Stimulated activated CD8-positive, alpha-beta memory T cell treated with anti-CD3 and anti-CD28 coated beads, Interleukin-12 subunit alpha, Interleukin-12 subunit beta, amount 100 ng/mL, for 1 hour (primary cell): ENCODE measurements around the gene HSD17B2.
"Not testable (repeated sequence)": the region's sequence is repeated elsewhere in the genome, so short reads cannot be mapped to it uniquely, and the experiment has no call there.

Experiments
- DNase-seq: peaks from one replicate; pipeline ENCODE4 v3.0.0-alpha.2; 2020; ENCODE audit warnings: low read depth

HSD17B2 gene

DNA sequence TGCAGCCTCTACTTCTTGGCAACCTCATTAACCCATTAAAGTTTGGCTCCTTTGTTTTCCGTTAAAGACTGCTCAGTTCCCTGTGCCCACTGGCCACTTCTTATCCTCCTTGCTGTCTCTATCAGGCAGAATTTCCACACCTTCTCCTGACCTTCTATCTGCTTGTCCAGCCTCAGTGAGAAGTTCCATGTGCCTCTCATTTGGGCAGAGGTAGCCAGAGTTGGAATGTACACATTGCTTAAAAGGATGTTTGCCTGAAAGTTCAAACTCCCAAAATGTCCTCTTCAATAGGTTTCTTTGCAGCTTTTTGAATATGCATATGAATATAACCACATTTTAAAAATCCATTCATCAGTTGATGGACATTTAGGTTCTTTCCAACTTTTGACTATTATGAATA, 47.0 kb downstream of the HSD17B2 start:
- no peak for DNase-seq

DNA sequence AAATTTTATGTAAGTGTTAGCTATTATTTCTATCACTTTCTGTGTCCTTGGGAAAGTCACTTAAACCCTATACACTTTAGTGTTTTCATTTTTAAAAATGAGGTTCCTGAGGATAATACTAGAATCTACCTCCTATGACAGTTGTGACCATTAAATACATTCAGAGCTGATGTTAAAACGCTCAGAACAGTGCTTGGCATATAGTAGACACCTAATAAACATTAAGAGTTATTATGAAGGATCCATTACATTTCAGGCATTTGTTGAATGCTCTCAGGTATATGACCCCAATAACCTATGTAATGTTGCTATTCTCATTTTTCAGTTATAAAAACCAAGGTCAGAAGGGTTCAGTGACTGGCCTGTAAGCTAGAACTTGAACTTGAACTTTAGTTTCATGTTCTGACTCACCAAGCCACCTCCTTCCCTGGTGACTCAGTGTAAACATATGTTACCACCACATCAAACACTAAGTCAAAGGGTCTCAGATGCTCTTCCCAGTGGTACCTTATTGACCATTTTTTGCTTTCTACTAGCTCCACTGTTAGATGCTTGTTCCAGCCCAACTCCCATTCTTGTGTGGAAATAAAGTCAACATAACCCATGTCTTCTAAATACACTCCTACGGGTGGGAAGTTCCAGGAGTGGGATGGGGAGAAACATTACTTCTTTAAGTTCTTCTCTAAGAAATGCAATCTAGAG, 47.6 kb downstream of the HSD17B2 start:
- no peak for DNase-seq

DNA sequence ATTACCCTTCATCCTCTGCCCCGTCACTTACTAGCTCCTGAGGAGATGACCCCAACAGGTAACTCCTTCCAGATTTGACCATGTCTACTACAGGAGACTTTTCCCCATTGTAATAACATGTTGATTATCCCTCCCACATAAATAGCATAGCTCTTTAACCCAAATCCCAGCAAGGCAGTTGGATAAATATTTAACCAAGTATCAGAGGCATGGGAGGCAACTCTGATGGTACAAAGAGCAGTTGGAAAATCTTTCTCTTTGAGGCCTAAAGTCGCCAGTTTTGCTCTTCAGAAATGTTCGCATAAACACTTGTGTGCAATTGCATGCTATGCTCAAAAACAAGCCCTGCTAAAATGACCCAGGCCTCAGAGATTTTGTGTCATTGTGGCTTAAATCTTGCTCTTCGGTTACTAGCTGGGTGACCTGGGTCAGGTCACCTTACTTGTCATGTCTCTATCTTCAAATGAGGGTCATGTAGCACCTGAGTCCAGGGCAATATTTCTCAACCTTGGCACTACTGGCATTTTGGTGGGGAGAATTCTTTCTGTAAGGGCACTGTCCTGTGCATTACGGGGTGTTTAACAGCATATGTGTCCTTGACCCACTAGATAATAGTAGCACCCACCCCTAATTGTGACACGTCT, 48.8 kb downstream of the HSD17B2 start:
- DNase-seq: no peak

DNA sequence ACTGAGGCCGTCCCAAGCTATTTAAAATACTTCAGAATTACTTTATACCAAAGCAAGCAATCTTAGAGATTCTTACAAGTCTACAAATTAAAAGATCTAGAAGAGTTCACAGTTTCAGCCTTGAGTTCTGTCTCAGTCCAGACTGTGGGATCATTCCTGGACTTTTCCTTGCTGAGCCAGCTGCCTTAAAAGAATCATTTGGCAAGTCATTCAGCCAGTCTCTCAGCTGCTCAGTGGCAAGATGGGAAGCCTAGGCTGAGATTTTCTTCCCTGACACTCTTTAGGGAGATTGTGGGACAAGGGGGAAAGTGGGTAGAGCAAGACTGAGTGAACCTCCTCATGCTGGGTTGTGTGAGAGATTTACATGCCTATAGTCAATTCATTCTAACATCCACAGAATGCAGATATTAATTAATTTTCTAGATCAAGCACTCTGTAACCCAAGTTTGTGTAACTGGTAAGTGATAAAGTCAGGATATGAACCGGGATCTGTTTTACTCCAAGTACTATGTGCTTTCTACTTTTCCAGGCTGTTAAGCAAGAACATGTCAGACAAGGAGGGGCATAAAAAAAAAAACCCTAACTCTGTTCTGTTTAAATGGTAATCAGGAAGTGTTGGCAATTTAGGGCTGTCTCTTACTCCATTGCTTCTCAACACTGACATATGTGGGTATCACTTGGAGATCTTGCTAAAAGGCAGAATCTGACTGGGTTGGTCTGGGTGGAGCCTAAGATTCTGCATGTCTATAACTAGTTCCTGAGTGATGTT, 50.1 kb downstream of the HSD17B2 start:
- DNase-seq: no peak

DNA sequence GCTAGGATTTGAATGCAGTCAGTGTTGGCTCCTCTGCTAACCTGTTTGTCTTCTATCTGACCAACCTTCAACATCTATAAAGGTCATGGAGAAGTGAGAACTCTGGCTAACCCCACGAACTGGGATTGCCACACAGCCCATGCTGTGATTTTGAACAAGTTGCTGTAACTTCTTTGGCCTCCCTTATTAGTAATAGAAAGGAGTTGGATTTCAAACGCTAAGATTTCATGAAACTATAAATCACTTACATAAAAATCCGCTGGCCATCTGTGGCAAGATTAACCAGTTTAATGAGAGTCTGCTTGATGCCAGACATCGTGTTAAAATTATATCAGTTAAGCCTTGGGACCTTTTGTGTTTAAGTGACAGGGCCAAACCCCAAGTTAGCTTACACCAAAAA, 53.4 kb downstream of the HSD17B2 start:
- DNase-seq: no peak

DNA sequence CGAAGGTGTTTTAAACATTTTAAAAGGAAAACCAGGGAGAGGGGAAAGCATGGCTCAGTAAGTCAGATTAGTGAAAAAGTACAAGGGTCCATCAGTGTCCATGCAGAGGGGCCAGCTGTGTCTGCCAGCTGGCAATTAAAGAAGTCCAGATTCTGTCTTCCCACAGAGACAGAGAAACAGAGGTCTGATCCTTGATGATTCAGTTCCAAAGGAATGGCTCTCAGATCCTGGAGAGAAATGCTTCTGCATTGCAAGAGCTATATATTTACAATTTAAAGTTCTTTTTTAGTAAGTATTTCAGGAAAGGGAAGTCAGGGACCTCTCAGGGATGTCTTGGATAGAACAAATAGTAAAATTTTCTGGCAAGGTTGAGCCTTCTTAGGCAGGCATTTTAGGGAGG, 56.2 kb downstream of the HSD17B2 start:
- DNase-seq: no peak

DNA sequence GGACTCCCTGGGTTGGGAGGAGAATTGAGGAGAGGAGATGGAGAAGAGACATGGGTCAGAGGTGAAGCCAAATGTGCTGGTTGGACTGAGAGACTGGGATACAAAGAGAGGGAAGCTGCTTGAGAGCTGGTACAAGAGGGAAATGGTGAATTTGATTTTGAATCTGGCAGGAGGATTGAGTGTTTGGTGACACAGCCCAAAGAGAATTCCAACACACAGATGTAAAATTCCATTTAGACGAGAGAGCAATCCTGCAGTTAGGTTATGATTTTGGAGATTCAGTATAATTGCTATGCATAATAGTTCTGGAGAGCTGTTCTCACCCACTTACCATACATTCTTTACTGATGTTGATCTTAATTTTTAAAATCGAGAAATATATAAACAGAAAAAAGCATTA, 57.7 kb downstream of the HSD17B2 start:
- DNase-seq: no peak

DNA sequence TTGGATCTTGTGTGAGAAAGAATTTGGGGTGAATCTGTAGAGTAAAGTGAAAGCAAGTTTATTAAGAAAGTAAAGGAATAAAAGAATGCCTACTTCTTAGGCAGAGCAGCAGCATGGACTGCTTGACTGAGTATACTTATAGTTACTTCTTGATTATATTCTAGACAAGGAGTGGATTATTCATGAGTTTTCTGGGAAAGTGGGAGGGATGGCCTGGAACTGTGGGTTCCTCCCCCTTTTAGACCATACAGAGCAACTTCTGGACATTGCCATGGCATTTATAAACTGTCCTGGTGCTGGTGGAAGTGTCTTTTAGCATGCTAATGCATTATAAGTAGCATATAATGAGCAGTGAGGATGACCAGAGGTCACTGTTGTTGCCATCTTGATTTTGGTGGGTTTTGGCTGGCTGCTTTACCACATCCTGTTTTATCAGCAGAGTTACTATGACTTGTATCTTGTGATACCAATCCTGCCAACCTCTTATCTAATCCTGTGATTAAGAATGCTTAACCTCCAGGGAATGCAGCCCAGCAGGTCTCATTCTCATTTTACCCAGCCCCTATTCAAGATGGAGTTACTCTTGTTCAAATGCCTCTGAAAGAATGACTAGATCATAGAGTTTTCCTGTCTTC, 58.7 kb downstream of the HSD17B2 start:
- DNase-seq: no peak

DNA sequence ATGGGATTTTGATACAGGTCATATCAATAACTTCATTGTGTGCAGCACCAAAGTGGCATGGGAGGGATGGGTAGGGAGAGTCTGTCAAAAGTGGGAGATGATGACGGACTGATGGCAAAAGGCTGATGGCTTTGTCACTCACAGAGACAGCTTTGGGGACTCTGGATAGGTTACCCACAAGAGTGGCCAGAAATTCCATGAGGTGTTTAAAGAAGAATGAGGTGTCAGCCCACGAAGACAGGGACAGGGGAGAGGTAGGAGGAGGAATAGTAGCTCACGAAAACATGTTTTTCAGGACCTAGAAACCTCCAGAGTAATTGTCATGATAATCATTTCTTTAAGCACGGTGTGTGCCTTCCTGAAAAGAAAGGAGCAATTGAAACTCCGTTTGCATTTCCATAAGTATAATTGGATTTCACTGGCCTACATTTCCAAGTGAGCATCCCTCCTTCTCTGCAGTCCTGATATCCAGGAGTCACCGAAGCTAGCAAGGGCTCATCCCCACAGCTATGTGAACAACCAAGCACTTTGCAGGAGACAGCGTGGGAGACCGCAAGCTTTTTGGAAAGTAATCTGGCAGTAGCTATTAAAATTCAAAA, 60.0 kb downstream of the HSD17B2 start:
- no peak for DNase-seq

DNA sequence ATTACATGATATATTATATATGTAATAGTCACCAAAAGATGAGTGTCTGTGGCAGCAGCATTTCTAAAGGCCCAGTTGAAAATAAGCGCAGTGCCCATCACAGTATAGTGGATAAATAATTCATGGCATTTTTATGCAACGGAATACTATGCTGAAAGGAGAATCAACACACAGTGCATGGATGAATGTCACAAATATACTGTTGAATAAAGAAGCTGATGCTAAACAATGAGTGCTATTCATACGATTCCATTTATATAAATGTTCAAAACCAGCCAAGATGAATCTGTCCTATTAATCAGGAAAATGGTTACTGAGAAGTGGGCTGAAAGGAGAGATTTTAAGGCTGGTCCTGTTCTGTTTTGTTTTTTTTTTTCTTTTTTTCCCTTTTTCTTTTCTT, 61.6 kb downstream of the HSD17B2 start:
- DNase-seq: no peak

DNA sequence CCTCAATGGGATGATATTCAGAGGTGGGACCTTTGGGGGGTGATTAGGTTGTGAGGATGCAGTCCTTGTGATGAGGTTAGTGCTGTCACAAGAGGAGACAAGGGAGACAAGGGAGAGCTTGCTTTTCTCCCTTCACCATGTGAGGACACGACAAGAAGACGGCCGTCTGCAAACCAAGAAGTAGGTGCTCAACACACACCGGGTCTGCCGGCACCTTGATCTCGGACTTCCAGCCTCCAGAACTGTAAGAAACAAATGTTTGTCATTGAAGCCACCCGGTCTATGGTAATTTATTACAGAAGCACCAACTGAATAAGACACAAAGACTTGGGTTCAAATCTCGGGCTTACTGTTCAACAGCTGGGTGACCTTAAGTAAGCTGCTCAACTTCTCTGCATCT, 70.1 kb downstream of the HSD17B2 start:
- no peak for DNase-seq

DNA sequence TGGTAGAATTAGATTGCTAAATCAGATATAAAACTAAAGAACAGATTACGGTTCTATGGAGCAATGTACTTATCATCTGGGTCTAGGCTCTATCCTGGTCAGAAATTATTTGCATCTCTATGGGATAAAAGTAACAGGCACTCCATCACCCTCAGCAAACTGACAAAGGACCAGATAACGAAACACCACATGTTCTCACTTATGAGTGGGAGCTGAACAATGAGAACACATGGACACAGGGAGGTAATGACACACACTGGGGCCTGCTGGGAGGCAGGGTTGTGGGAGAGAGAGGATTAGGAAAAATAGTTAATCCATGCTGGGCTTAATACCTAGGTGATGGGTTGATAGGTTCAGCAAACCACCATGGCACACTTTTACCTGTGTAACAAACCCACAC, 73.0 kb downstream of the HSD17B2 start:
- no peak for DNase-seq

DNA sequence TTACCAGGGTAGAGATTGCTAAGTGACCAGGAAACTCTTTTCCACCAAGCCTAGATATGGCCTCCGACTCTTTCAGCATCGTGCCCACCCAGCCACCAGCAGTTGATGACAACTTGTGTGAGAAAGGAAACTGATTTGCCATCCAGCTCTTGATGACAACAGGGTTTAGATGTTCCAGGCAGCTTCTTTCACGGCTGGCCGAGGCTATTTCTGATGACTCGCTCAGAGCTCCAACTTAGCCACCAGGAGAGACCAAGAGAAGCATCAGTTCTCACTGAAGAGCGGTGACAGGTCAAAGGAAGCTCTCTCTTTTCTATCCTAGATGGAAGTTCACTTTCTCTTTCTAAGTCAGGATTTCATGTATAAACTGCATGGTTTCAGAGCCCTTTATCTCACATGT, 73.7 kb downstream of the HSD17B2 start:
- DNase-seq: no peak

DNA sequence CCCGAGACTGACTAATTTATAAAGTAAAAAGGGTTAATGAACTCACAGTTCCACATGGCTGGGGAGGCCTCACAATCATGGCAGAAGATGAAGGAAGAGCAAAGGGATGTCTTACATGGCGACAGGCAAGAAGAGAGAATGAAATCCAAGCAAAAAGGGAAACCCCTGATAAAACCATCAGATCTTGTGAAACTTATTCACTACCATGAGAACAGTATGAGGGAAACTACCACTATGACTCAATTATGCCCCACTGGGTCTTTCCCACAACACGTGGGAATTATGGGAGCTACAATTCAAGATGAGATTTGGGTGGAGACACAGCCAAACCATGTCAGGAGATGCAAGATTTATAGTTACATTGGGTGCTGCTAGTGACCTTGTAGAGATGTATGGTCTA, 74.2 kb downstream of the HSD17B2 start:
- not testable (repeated sequence) for DNase-seq

DNA sequence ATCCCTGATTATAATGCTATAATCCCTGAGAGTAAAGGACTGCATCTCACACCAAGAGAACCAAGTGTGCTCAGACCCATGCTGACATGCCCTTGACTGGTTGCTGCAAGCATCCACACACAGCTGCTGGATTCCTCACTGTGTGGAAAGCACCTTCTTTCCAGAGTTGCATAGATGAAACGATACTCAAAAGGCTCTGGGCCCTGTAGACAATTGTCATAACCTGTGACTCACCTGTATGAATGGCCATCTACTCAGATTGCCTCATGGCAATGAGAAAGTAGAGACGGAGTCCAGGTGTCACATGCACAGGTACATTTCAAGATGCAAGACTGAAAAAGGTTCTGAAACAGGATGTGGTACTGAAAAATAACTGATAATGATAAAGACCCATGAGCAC, 76.9 kb downstream of the HSD17B2 start:
- DNase-seq: no peak

DNA sequence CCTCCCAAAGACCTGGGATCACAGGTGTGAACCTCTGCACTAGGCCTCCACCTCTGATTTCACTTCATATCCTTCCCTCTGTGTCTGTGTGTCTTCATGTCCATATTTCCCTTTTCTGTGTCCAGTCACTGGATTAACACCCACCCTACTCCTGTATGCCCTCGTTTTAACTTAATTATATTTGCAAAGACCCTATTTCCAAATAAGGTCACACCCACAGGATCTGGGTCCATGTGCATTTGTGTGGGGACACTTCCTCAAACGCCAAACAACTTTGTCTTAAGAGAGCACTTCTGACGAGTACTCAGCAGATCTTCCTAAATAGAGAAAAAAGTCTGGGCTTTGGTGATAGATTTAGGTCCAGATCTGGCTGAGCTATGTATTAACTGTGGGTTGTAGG, 78.7 kb downstream of the HSD17B2 start:
- no peak for DNase-seq

DNA sequence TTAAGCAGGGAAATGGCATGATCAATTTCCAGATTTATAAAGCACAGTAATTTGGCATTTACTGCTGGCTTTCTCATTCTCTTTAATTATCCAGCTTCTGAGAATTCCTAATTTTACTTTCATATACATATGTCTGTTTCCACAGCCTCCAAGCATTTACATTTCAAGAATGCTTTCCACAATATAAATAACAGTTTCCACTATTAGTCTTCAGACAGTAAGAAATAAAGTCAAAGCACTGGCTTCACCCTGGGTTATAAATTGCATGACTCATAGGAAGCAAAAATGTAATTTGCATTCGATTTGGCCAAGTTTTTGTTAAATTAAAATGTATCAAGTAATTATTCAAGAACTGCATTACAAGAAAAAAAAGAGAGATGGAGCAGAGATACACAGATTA, 81.5 kb downstream of the HSD17B2 start:
- DNase-seq: no peak

DNA sequence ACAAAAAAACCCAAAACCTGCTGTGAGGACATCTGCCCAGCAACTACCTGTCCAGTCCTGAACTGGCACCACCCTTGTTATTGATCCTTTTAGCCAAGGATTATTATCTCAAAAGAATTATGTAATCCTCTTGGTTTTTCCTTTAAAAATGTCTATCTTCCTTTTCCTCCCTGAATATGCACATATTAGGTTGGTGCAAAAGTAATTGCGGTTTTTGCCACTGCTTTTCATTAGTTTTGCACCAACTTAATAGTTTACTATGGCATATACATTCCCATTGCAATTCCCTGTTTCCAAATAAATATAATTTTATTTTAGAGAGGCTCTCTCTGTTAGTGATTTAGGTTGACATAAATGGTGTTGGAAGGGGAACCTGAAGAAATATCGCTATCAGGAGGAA, 83.7 kb downstream of the HSD17B2 start:
- DNase-seq: no peak

DNA sequence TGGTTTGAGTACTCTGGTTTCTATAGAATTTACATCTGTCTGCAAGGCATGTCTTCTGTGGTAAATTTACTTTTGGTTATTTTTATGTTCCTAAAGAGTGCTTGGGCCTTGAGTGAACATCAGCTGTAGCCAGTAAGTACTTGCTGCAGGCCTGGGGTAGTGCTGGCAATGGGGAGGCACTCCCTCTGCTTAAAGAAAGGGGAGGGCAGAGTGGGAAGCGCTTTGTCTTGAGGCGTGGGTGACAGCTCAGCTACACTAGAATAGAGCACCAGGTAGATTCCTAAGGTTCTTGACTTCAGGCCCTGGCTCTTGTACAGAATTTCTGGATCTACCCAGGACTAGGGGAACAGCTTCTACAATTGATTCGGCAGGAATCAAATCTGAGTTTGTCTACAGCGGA, 84.4 kb downstream of the HSD17B2 start:
- no peak for DNase-seq

DNA sequence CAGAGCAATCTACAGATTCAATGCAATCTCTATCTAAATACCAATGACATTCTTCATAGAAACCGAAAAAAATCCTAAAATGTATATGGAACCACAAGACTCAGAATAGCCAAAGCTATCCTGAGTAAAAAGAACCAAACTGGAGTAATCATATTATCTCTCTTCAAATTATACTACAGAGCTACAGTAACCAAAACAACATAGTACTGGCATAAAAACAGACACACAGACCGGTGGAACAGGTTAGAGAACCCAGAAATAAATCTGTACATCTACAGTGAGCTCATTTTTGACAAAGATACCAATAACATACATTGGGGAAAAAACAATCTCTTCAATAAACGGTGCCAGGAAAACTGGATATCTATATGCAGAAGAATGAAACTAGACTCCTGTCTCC, 89.6 kb downstream of the HSD17B2 start:
- no peak for DNase-seq

DNA sequence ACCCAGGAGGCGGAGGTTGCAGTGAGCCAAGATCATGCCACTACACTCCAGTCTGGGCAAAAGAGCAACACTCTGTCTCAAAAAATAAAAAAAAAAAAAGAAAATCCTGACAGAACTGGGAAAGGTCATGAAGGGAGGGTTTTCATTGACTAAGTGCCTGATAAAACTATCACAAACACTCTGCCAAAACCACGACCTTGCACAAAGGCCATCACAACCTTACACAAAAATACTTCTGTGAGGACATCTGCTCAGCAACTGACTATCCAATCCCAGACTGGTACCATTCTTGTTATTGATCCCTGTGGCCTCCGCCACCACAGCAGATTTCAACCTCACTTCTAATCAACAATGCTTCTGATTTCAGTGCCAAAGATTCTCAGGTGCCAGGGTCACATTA, 94.8 kb downstream of the HSD17B2 start:
- DNase-seq: no peak

DNA sequence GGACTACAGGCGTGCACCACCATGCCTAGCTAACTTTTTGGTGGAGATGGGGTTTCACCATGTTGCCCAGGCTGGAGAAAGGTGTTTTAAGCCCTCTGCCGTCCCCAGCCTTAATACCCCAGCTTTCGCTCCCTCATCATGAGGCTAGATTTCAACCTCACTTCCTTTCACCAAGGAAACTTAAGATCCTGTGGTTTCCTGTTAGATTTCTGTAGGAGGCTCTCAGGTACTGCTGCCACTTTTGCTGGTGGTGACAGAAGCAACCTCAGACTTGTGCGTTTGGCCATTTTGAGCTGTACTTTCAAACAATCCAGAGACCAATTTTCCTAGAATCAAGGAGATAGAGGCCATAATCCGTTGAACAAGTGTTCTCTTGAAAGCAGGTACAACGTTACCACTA, 98.7 kb downstream of the HSD17B2 start:
- no peak for DNase-seq

DNA sequence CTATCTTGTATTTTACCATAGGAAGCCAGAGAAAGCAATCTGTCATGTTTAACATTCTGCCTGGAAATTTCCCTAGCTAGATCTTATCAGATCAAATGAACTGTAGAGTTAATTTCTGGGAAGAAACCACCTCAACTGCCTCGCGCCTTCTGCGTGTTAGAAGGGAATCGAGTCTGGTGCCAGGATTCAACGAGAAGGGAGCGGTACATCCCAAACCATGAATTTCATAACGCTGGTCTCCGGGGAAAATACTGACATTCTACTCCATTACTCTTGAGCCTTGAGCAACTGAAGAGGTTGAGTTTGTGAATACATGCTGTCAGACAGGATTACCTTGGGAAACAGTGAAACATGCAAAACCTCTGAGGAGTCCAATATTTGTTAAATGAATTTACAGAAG, 99.8 kb downstream of the HSD17B2 start:
- DNase-seq: no peak
